GM18519 (cell line): ENCODE results near the gene LSM14B.

Experiments
- ATAC-seq: cut with Tn5 transposase; IDR thresholded peaks from one replicate; pipeline ENCODE4 v1.9.1; 2021; ENCODE audit warnings: mild to moderate bottlenecking, moderate library complexity; ENCODE audit not compliant: unreplicated experiment, low FRiP score

Gene LSM14B

GRCh38 chr20:62178316-62179161, 56.3 kb downstream of the LSM14B start:
- no peak for ATAC-seq

GRCh38 chr20:62179162-62179504, 56.9 kb downstream of the LSM14B start:
- no peak for ATAC-seq

- no peak for ATAC-seq
Observed at GRCh38 chr20:62181808-62182207, 59.5 kb downstream of the LSM14B start.

- ATAC-seq = peak; percentile 74
Observed at GRCh38 chr20:62182469-62183425, 60.5 kb downstream of the LSM14B start, which contains the start of gene MTG2. MTG2 (plus strand) TSS chr20:62183028; CDS start chr20:62193421, 10,393 bp downstream.

GRCh38 chr20:62183426-62184142, 61.3 kb downstream of the LSM14B start:
- ATAC-seq = no peak
